Endothelial cell (in vitro differentiated cells): ENCODE measurements around the gene KEAP1. TPM values are rescaled to one million over a fixed set of nuclear protein-coding genes. Genes with fewer than 3 reads are reported as not detected.
"Not testable (repeated sequence)": the region's sequence is repeated elsewhere in the genome, so short reads cannot be mapped to it uniquely, and the experiment has no call there.

Experiments used
- DNase-seq: peaks from one replicate; pipeline ENCODE4 v3.0.0; 2021; ENCODE audit warnings: low spot score
- H3K27ac Mint-ChIP-seq: one replicate; pipeline ENCODE4 v1.8.0; 2021; ENCODE audit warnings: mixed read lengths, inconsistent platforms; ENCODE audit not compliant: unreplicated experiment
- H3K27me3 Mint-ChIP-seq: one replicate; pipeline ENCODE4 v1.8.0; 2021; ENCODE audit warnings: mild to moderate bottlenecking, moderate library complexity, mixed read lengths, inconsistent platforms; ENCODE audit not compliant: unreplicated experiment
- H3K36me3 Mint-ChIP-seq: one replicate; pipeline ENCODE4 v1.8.0; 2021; ENCODE audit warnings: mild to moderate bottlenecking, low read depth, mixed read lengths, inconsistent platforms; ENCODE audit not compliant: unreplicated experiment
- H3K4me1 Mint-ChIP-seq: one replicate; pipeline ENCODE4 v1.8.0; 2021; ENCODE audit warnings: mild to moderate bottlenecking, mixed read lengths, inconsistent platforms; ENCODE audit not compliant: unreplicated experiment
- H3K4me3 Mint-ChIP-seq: one replicate; pipeline ENCODE4 v1.8.0; 2021; ENCODE audit warnings: mild to moderate bottlenecking, mixed read lengths, inconsistent platforms; ENCODE audit not compliant: unreplicated experiment
- H3K9me3 Mint-ChIP-seq: one replicate; pipeline ENCODE4 v1.8.0; 2021; ENCODE audit warnings: mixed read lengths, inconsistent platforms; ENCODE audit not compliant: unreplicated experiment
- CTCF ChIP-seq: fragments of 200-600 bp; sonication (generic); IDR thresholded peaks from one replicate; pipeline ENCODE4 v1.5.0; 2021; ENCODE audit warnings: antibody characterized with exemption; ENCODE audit not compliant: unreplicated experiment
- total RNA-seq: library from RNA; stranded (reverse); fragmentation: NEBNext Ultra II Directional; extraction: Animal tissue kit (Norgen Biotek cat#: 25700); gene quantifications from one replicate; pipeline ENCODE4 v1.2.1, GENCODE V29; 2021; ENCODE audit not compliant: unreplicated experiment

The KEAP1 gene
- total RNA-seq, 1 donor from 2014 or later, result 56.4 TPM

GRCh38 chr19:10468133-10468532 is 35.0 kb downstream of the KEAP1 start:
- no peak for DNase-seq
- H3K36me3 Mint-ChIP-seq, result no peaks in the 10 kb centered on the region
- H3K4me1 Mint-ChIP-seq, result no peaks in the 10 kb centered on the region
- no peak overlapping the region for H3K4me3 Mint-ChIP-seq
- H3K9me3 Mint-ChIP-seq, result no peaks in the 10 kb centered on the region
- peaks cover 4% of the 10 kb centered on the region for H3K27me3 Mint-ChIP-seq
- H3K27ac Mint-ChIP-seq, result no peak overlapping the region
- no peak for TF ChIP-seq CTCF

- Mint-ChIP-seq H3K4me1 (no peaks in the 10 kb centered on the region), H3K36me3 (no peaks in the 10 kb centered on the region), H3K4me3 (no peak overlapping the region), H3K27ac (no peak overlapping the region), H3K27me3 (peaks cover 9% of the 10 kb centered on the region), H3K9me3 (no peaks in the 10 kb centered on the region)
- DNase-seq, result no peak
- no peak for TF ChIP-seq CTCF
Measured at GRCh38 chr19:10467104-10467706, 36.0 kb downstream of the KEAP1 start.

- Mint-ChIP-seq H3K9me3 (no peaks in the 10 kb centered on the region), H3K27me3 (peaks cover 9% of the 10 kb centered on the region), H3K36me3 (no peaks in the 10 kb centered on the region), H3K4me1 (no peaks in the 10 kb centered on the region), H3K27ac (no peak overlapping the region), H3K4me3 (no peak overlapping the region)
- TF ChIP-seq CTCF, result no peak
- no peak for DNase-seq
Measured at GRCh38 chr19:10464456-10464855, 38.7 kb downstream of the KEAP1 start.

GRCh38 chr19:10462557-10462956 is 40.6 kb downstream of the KEAP1 start:
- no peak overlapping the region for H3K4me3 Mint-ChIP-seq

GRCh38 chr19:10462042-10462441 is 41.1 kb downstream of the KEAP1 start:
- DNase-seq, H3K36me3 Mint-ChIP-seq, H3K27ac Mint-ChIP-seq, H3K9me3 Mint-ChIP-seq, H3K27me3 Mint-ChIP-seq, H3K4me3 Mint-ChIP-seq, H3K4me1 Mint-ChIP-seq: not testable (repeated sequence)

More at GRCh38 chr19:10462557-10462956, 40.6 kb downstream of the KEAP1 start:
- TF ChIP-seq CTCF, result no peak
- DNase-seq, result no peak
- Mint-ChIP-seq H3K36me3 (no peaks in the 10 kb centered on the region), H3K27ac (no peak overlapping the region), H3K4me1 (no peaks in the 10 kb centered on the region), H3K9me3 (no peaks in the 10 kb centered on the region), H3K27me3 (peaks cover 5% of the 10 kb centered on the region)
